ENCODE data around the gene SRP9.
"Not testable (repeated sequence)": the region's sequence is repeated elsewhere in the genome, so short reads cannot be mapped to it uniquely, and the experiment has no call there.

DNA sequence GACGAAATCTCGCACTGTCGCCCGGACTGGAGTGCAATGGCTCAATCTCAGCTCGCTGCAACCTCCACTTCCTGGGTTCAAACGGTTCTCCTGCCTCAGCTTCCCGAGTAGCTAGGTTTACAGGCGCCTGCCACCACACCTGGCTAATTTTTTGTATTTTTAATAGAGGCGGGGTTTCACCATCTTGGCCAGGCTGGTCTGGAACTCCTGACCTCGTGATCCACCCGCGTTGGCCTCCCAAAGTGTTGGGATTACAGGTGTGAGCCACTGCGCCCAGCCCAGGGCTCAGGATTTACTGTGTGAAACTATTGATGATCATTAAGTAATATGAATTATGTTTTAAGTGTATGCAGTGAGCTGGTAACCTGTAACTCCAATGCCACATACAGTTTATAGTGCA, 1.5 kb downstream of the SRP9 start:
- TF ChIP-seq, protein P1, sequence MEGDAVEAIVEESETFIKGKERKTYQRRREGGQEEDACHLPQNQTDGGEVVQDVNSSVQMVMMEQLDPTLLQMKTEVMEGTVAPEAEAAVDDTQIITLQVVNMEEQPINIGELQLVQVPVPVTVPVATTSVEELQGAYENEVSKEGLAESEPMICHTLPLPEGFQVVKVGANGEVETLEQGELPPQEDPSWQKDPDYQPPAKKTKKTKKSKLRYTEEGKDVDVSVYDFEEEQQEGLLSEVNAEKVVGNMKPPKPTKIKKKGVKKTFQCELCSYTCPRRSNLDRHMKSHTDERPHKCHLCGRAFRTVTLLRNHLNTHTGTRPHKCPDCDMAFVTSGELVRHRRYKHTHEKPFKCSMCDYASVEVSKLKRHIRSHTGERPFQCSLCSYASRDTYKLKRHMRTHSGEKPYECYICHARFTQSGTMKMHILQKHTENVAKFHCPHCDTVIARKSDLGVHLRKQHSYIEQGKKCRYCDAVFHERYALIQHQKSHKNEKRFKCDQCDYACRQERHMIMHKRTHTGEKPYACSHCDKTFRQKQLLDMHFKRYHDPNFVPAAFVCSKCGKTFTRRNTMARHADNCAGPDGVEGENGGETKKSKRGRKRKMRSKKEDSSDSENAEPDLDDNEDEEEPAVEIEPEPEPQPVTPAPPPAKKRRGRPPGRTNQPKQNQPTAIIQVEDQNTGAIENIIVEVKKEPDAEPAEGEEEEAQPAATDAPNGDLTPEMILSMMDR (IDR thresholded peaks at IDR 0.05) = not testable (repeated sequence)
- not testable (repeated sequence) for TF ChIP-seq POLR2A (IDR thresholded peaks at IDR 0.05)
